ENCODE measurements around the gene RXRB.

- no peak for TF ChIP-seq POLR2A (IDR thresholded peaks at IDR 0.05)
- no peak for TF ChIP-seq CTCF (IDR thresholded peaks at IDR 0.05)
These were observed 4.1 kb upstream of the RXRB start, which contains the start of gene HSD17B8 for GRCh38 chr6:33204415-33205190.
